NCI-H2171 (cell line): Measurements from ENCODE around the gene BRINP3.
A peak's percentile ranks its signal among the peaks of the same experiment; 100 is the strongest.

Experiments used
- DNase-seq: peaks from one replicate; lab custom pipeline; 2025; lab: John Stamatoyannopoulos, UW

The BRINP3 gene

GRCh38 chr1:190104961-190105360, 372.7 kb downstream of the BRINP3 start:
- DNase-seq, result no peak

- no peak for DNase-seq
These were observed 374.8 kb downstream of the BRINP3 start for GRCh38 chr1:190102757-190103326.

- no peak for DNase-seq
These were observed 375.9 kb downstream of the BRINP3 start for GRCh38 chr1:190101756-190102155.

GRCh38 chr1:190098756-190099155, 378.9 kb downstream of the BRINP3 start:
- DNase-seq, result no peak

- DNase-seq, result no peak
These were observed 379.6 kb downstream of the BRINP3 start for GRCh38 chr1:190098107-190098506.

GRCh38 chr1:190095596-190095995, 382.1 kb downstream of the BRINP3 start:
- no peak for DNase-seq

- DNase-seq, result no peak
These were observed 393.1 kb downstream of the BRINP3 start for GRCh38 chr1:190084552-190084951.

GRCh38 chr1:190068304-190068703, 409.4 kb downstream of the BRINP3 start:
- DNase-seq, result no peak

GRCh38 chr1:190067592-190067991, 410.1 kb downstream of the BRINP3 start:
- DNase-seq, result no peak

- no peak for DNase-seq
These were observed 411.7 kb downstream of the BRINP3 start for GRCh38 chr1:190066011-190066410.

GRCh38 chr1:190049314-190049713, 428.4 kb downstream of the BRINP3 start:
- DNase-seq, result peak; percentile 38
